Keratinocyte (primary cell): ENCODE measurements around the gene ZDHHC3.

Experiments
- EZH2 ChIP-seq: IDR thresholded peaks from one replicate; pipeline ENCODE4 v1.6.1; 2012; ENCODE audit warnings: inconsistent platforms, mild to moderate bottlenecking, low read length, moderate library complexity
- TF ChIP-seq, protein P1 (sequence below), 3 experiments: IDR thresholded peaks in 1 of 3; conservative IDR thresholded peaks in 1 of 3; optimal IDR thresholded peaks in 1 of 3; 2 replicates in 2 of 3; 3 replicates in 1 of 3; pipeline versions ENCODE3 to v1.5.1; 2011; ENCODE audit warnings: low read length in 3 of 3, mild to moderate bottlenecking in 3 of 3, moderate library complexity in 2 of 3, control low read depth in 1 of 3, inconsistent platforms in 1 of 3; ENCODE audit not compliant: insufficient read depth in 2 of 3; ENCODE audit errors: extremely low read depth in 1 of 3

DNA sequence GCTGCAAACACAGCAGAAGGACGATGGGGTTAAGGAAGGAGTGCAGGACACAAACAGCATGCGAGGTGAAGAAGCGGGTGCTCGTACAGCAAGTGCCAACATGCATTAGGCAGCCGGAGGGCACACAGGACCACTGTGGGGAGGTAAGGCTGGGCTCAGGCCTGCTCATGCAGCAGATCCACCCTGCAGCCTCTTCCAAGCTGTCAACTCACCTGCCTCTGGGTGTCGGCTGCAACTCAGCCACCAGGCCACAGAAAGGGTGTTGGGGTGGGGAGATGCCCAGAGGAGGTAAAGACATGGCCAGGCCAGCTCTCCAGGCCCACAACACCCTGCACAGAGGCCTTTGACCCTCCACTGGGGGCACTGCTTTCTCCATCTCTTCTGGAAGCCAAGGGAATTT lies 57.4 kb downstream of the ZDHHC3 start:
- TF ChIP-seq, protein P1, sequence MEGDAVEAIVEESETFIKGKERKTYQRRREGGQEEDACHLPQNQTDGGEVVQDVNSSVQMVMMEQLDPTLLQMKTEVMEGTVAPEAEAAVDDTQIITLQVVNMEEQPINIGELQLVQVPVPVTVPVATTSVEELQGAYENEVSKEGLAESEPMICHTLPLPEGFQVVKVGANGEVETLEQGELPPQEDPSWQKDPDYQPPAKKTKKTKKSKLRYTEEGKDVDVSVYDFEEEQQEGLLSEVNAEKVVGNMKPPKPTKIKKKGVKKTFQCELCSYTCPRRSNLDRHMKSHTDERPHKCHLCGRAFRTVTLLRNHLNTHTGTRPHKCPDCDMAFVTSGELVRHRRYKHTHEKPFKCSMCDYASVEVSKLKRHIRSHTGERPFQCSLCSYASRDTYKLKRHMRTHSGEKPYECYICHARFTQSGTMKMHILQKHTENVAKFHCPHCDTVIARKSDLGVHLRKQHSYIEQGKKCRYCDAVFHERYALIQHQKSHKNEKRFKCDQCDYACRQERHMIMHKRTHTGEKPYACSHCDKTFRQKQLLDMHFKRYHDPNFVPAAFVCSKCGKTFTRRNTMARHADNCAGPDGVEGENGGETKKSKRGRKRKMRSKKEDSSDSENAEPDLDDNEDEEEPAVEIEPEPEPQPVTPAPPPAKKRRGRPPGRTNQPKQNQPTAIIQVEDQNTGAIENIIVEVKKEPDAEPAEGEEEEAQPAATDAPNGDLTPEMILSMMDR (optimal IDR thresholded peaks at IDR 0.05 in 1 of 3, IDR thresholded peaks at IDR 0.05 in 1 of 3, conservative IDR thresholded peaks at IDR 0.05 in 1 of 3; ENCODE audit: extremely low read depth in 1 of 3, insufficient read depth in 2 of 3, low read length in 3 of 3): no peak
- no peak for TF ChIP-seq EZH2
